ENCODE data around the gene MBD3. TPM values are rescaled to one million over a fixed set of nuclear protein-coding genes. Genes with fewer than 3 reads are reported as not detected.

Gene MBD3
- total RNA-seq, 1 experiment from 2014 or later = 128 TPM

DNA sequence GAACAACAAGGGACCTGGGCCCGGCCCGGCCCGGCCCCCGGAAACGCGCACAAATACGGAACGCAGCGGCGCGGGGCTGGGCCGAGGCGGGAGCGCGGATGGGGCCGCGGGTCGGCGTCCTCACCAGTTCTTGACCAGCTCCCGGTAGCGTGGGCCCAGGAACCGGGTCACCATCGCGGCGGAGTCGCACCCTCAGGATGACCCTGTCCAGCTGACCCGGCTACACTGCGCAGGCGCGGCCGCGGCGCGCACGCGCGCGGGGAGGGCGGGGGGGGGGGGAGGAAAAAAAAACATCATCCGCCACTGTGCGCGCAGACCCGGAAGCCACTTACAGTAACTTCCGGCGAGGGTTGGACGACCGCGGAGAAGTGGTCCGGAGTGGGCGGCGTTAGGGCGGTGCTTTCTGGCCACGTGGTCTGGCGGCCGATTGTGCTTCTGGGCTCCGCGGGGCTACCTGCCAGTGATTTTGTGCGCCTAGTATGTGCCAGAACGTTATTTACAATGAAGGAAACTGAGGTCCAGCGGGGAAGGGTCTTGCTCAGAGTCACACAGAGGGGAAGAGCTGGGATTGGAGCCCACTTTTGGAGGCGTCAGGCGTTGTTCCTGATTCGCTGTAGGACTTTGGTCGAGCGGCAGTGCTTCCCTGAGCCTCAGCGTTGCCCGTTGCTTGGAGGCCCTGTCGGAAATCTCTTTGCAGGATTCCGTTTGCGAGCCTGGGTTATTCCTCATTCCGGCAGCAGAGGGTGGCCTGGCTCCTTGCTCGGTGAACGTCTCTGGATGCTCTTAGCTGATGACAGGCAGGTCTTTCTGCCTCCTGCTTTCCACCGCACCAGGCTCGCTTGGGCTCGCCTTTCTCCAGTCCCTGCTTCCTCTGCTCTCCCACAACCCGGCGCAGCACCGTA lies 12.8 kb upstream of the MBD3 start, which contains the start of gene UQCR11:
UQCR11 (minus strand) TSS at position 227 of the 902 bp plus-strand sequence; CDS start at position 174, 53 bp downstream.
- peak; percentile 96 for DNase-seq
- Histone ChIP-seq H2AK5ac (ENCODE audit: insufficient read length, low read length) (no peak within 1 kb of the TSS), H3K4ac (ENCODE audit: low read depth, low read length) (no peak within 1 kb of the TSS; the same call in 1 of the 2 replicates), H2BK5ac (ENCODE audit: insufficient read length, low read length) (no peak within 1 kb of the TSS), H4K91ac (ENCODE audit: insufficient read length, low read depth, low read length) (no peak within 1 kb of the TSS), H2BK15ac (ENCODE audit: low read depth, low read length) (no peak within 1 kb of the TSS), H2BK12ac (ENCODE audit: insufficient read length, low read depth, low read length) (no peak within 1 kb of the TSS), H3K4me1 (ENCODE audit: insufficient read depth, low read length) (no peaks in the 10 kb centered on the region), H3K27ac (ENCODE audit: insufficient read length, low read depth, low read length) (no peak within 1 kb of the TSS), H3K9ac (ENCODE audit: extremely low read depth, insufficient read length, low read length) (peak within 1 kb of the TSS; percentile 50), H3K56ac (ENCODE audit: insufficient read length, low read depth, low read length) (no peak within 1 kb of the TSS), H3T11ph (ENCODE audit: low read length) (no peak within 1 kb of the TSS), H4K8ac (replicated peaks; ENCODE audit: insufficient read length, low read depth, low read length) (no peak within 1 kb of the TSS), H3K27me3 (ENCODE audit: insufficient read depth, low read length) (no peaks in the 10 kb centered on the region), H3K23ac (ENCODE audit: insufficient read length, low read depth, low read length) (no peak within 1 kb of the TSS), H4K5ac (ENCODE audit: insufficient read length, low read depth, low read length) (no peak within 1 kb of the TSS), H2BK20ac (ENCODE audit: low read depth, low read length, poor library complexity, severe bottlenecking) (no peak within 1 kb of the TSS), H3K23me2 (ENCODE audit: insufficient read length, low read depth, low read length, poor library complexity, severe bottlenecking) (peaks cover 9% of the 10 kb centered on the region), H3K18ac (ENCODE audit: insufficient read length, low read depth, low read length) (no peak within 1 kb of the TSS), H4K20me1 (ENCODE audit: control insufficient read depth, insufficient read depth, insufficient read length) (no peaks in the 10 kb centered on the region), H3K14ac (ENCODE audit: insufficient read depth, low read length) (peak within 1 kb of the TSS; percentile 23; the same call in 1 of the 2 replicates), H3K9me3 (ENCODE audit: control insufficient read depth, low read depth, low read length) (no peaks in the 10 kb centered on the region), H3K4me2 (ENCODE audit: insufficient read depth, insufficient read length, low read length) (peak within 1 kb of the TSS; percentile 87), H3K79me2 (ENCODE audit: insufficient read depth, low read length) (peaks cover 17% of the 10 kb centered on the region; the same call in 1 of the 2 replicates), H3K79me1 (ENCODE audit: insufficient read depth, low read depth, low read length, poor library complexity, severe bottlenecking) (peaks cover 4% of the 10 kb centered on the region), H2BK120ac (ENCODE audit: low read depth, low read length, poor library complexity, severe bottlenecking) (no peak within 1 kb of the TSS), H2AFZ (ENCODE audit: low read length) (no peak within 1 kb of the TSS)
- TF ChIP-seq, protein P1, sequence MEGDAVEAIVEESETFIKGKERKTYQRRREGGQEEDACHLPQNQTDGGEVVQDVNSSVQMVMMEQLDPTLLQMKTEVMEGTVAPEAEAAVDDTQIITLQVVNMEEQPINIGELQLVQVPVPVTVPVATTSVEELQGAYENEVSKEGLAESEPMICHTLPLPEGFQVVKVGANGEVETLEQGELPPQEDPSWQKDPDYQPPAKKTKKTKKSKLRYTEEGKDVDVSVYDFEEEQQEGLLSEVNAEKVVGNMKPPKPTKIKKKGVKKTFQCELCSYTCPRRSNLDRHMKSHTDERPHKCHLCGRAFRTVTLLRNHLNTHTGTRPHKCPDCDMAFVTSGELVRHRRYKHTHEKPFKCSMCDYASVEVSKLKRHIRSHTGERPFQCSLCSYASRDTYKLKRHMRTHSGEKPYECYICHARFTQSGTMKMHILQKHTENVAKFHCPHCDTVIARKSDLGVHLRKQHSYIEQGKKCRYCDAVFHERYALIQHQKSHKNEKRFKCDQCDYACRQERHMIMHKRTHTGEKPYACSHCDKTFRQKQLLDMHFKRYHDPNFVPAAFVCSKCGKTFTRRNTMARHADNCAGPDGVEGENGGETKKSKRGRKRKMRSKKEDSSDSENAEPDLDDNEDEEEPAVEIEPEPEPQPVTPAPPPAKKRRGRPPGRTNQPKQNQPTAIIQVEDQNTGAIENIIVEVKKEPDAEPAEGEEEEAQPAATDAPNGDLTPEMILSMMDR (conservative IDR thresholded peaks at IDR 0.05) = peak; percentile 55
- Mint-ChIP-seq H3K27ac (peak within 1 kb of the TSS; percentile 96 to 98 (median 98)), H3K36me3 (ENCODE audit: insufficient read depth in 1 of 3, low read depth in 3 of 3) (peaks cover 5 to 20% (median 16%) of the 10 kb centered on the region in 3 experiments), H3K4me1 (peaks cover 13 to 18% of the 10 kb centered on the region in 2 experiments), H3K27me3 (ENCODE audit: low read depth) (no peaks in the 10 kb centered on the region; the same call in 1 of the 2 replicates), H3K9me3 (no peaks in the 10 kb centered on the region), H3K4me3 (peak within 1 kb of the TSS; percentile 78 to 91)
- WGBS (ENCODE audit: extremely low coverage, insufficient read length, low lambda C conversion rate) = no CpG with 5 or more reads among the region's 79 CpGs

Measured in H9 (cell line).